GM12865 (cell line): ENCODE measurements around the gene PRELID1.
"Not testable (repeated sequence)": the region's sequence is repeated elsewhere in the genome, so short reads cannot be mapped to it uniquely, and the experiment has no call there.

Source experiments
- DNase-seq: peaks from one replicate; pipeline ENCODE4 v3.0.0; 2010; ENCODE audit warnings: low read depth
- H3K4me3 ChIP-seq: 2 replicates; pipeline ENCODE4 v1.5.1; 2011; ENCODE audit warnings: mild to moderate bottlenecking, low read depth, low read length, control low read depth
- TF ChIP-seq, protein P1 (sequence below): IDR thresholded peaks from 2 replicates; pipeline ENCODE4 v1.5.1; 2011; ENCODE audit warnings: low read length, control low read depth, low read depth, inconsistent platforms; ENCODE audit not compliant: insufficient read depth; ENCODE audit errors: missing control alignments

PRELID1 gene, protein sequence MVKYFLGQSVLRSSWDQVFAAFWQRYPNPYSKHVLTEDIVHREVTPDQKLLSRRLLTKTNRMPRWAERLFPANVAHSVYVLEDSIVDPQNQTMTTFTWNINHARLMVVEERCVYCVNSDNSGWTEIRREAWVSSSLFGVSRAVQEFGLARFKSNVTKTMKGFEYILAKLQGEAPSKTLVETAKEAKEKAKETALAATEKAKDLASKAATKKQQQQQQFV

DNA sequence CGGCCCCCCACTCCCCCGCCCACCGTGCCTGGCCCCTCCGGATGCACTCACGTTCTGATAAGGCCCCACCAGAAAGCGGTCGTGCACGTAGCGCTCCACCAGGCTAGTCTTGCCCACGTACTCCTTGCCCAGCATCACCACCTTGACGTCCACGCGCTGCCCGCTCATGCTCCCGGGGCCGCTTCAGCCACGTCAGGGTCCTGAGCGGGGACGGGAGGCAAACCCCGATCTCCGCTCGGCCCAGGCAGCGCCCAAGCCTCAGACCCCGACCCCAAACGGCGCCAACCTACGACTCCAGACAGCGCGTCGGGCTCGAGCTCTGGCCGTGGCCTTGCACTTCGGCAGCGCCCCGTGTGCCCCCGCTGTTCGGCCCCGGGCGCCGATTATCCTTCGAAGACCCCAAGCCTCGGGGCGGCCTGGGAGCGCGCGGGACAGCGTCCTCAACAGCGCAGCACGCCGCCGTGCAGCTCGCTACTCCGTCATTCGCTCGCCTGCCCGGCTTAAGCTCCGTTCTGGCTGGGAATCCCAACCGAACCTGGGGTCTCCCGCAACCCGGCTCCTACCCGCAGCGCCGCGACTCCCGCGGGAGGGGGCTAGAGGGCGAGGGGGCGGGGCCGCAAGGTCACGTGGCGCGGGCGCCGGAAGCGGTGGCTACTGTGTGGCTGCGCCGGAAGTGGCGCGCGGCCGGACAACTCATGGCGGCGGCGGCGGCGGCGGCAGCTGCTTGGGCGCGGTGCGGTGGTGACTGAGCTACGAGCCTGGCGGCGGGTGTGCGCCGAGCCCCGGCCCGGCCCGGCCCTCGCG lies at the start of gene PRELID1, which contains the start of gene RAB24:
Gene PRELID1, plus strand, starts transcription at position 679 of the 804 bp plus-strand sequence. CDS start 187 bp downstream, outside the sequence.
Gene RAB24, minus strand, starts transcription at position 599 of the 804 bp plus-strand sequence. Its CDS starts 431 bp downstream, at position 168.
- DNase-seq: peak; percentile 91

DNA sequence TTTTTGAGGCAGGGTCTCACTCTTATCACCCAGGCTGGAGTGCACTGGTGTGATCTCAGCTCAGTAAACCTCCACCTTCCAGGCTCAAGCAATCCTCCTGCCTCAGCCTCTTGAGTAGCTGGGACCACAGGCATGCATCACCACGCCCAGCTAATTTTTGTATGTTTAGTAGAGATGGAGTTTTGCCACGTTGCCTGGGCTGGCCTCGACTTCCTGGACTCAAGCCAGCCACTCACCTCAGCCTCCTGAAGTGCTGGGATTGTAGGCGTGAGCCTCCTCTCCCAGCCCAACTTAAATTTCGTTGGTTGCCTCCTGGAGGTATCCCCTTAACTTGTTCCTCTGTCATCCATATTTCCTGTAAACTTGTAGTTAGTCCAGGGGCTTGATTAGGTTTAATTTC lies 47.3 kb upstream of the PRELID1 start:
- DNase-seq: no peak
- no peak overlapping the region for H3K4me3 ChIP-seq
- TF ChIP-seq, protein P1, sequence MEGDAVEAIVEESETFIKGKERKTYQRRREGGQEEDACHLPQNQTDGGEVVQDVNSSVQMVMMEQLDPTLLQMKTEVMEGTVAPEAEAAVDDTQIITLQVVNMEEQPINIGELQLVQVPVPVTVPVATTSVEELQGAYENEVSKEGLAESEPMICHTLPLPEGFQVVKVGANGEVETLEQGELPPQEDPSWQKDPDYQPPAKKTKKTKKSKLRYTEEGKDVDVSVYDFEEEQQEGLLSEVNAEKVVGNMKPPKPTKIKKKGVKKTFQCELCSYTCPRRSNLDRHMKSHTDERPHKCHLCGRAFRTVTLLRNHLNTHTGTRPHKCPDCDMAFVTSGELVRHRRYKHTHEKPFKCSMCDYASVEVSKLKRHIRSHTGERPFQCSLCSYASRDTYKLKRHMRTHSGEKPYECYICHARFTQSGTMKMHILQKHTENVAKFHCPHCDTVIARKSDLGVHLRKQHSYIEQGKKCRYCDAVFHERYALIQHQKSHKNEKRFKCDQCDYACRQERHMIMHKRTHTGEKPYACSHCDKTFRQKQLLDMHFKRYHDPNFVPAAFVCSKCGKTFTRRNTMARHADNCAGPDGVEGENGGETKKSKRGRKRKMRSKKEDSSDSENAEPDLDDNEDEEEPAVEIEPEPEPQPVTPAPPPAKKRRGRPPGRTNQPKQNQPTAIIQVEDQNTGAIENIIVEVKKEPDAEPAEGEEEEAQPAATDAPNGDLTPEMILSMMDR: no peak

More for the DNA sequence above, at the start of gene PRELID1, which contains the start of gene RAB24:
- H3K4me3 ChIP-seq: peak within 1 kb of the TSS; percentile 77
- TF ChIP-seq, protein P1: peak; percentile 43

DNA sequence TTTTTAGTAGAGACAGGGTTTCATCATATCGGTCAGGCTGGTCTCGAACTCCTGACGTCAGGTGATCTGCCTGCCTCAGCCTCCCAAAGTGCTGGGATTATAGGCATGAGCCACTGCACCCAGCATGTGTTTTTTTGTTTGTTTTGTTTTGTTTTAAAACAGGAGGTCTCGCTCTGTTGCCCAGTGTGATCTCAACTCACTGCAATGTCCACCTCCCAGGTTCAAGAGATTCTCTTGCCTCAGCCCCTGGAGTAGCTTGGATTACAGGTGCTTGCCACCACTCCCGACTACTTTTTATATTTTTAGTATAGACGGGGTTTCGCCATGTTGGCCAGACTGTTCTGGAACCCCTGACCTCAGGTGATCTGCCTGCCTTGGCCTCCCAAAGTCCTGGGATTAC lies 44.9 kb upstream of the PRELID1 start:
- not testable (repeated sequence) for DNase-seq, H3K4me3 ChIP-seq

DNA sequence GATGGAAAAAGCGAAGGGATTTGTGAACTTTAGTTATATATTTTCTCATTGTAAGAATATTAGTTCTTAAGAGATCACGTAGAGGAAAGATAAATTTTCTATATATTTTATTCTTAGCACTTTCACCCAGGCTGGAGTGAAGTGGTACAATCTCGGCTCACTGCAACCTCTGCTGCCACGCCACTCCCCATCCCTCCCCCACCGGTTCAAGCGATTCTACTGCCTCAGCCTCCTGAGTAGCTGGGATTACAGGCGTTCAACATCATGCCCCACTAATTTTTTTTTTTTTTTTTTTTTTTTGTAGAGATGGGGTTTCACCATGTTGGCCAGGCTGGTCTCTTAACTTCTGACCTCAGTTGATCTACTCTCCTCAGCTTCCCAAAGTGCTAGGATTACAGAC lies 42.6 kb upstream of the PRELID1 start:
- TF ChIP-seq, protein P1: no peak
- no peak for DNase-seq
- no peak overlapping the region for H3K4me3 ChIP-seq

DNA sequence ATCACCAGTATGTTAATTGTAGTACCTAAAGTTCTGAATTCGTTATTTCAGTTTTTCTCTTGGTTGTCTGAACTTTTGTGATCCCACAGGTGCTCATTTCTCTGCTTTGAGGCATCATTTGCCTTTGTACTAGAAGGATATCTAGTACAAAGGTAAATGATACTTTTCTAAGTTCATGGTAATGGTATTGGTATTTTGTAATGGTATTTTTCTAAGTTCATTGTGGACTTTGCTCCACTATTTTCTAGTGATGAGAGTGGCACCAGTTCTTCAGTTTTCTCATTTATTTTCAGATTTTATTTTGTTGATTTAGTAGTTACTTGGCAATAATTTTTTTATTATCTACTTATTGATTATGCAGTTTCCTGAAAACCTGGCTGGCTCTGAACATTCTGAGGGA lies 42.1 kb upstream of the PRELID1 start:
- DNase-seq: no peak
- no peak overlapping the region for H3K4me3 ChIP-seq
- TF ChIP-seq, protein P1: no peak

DNA sequence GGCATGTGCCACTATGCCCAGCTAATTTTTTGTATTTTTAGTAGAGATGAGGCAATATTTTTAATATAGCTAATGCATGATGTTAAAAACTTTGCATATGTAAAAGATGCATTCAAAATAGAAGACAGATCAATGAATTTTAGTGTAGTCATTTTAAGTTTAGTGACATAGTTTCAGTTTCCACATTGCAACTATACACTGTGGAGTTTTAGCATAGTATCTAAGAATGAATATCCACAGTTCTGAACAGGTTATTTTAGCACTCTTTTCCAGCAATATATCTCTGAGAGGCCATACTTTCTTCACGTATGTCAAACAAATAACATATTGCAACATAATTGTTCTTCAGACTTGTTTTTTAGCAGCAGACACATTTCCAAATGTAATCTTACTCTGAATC lies 39.4 kb upstream of the PRELID1 start:
- no peak for DNase-seq
- TF ChIP-seq, protein P1: no peak

DNA sequence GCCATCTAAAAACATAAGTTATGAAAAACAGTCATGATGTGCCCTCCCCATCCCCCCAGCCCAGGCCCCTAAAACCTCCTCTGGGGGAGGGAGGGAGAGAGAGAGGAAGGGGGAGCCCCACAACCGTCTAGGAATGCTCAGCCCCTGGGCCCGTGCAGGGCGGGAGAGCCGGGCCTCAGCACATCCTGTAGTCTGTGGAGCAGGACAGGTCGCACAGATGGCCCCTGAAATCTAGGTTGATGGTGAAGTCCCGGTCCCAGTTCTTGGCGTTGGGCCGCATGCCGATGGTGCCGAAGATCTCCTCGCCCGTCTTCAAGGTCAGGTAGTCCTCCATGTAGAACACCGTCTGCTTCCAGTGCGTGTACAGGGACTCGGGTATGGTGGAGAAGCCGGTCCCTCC lies 38.2 kb upstream of the PRELID1 start:
- no peak overlapping the region for H3K4me3 ChIP-seq
- TF ChIP-seq, protein P1: no peak
- no peak for DNase-seq

More for the DNA sequence above, 39.4 kb upstream of the PRELID1 start:
- H3K4me3 ChIP-seq: no peak overlapping the region
